WI38 (cell line): Measurements from ENCODE around the gene ZNF197.
"Not testable (repeated sequence)": the region's sequence is repeated elsewhere in the genome, so short reads cannot be mapped to it uniquely, and the experiment has no call there.

ENCODE experiments used
- H3K4me3 ChIP-seq: 2 replicates; pipeline ENCODE4 v1.5.1; 2011; ENCODE audit warnings: low read depth, mild to moderate bottlenecking, control low read depth, low read length
- TF ChIP-seq, protein P1 (sequence below): IDR thresholded peaks from 2 replicates; pipeline ENCODE4 v1.5.1; 2012; ENCODE audit warnings: low read depth, mild to moderate bottlenecking, control low read depth, low read length

ZNF197 gene

DNA sequence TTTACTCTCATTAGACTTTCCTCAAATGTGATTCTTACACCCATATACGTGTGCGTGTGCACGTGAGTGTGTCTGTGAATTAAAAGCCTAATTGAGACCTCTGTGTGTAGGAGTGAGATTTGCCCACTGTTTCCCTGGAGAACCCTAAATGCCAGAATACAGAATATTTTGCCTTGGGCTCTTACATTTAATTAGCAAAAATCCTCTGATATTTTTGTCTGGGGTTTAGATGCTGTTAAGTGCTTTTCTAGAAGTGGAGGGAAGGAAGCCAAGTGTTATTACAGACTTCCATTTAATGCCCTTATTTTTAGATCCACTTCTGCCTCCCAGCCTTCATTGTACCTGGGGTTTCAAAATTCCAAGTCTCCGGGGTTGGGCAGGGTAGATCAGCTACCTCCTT is 41.5 kb downstream of the ZNF197 start:
- H3K4me3 ChIP-seq, result no peak overlapping the region
- TF ChIP-seq, protein P1, sequence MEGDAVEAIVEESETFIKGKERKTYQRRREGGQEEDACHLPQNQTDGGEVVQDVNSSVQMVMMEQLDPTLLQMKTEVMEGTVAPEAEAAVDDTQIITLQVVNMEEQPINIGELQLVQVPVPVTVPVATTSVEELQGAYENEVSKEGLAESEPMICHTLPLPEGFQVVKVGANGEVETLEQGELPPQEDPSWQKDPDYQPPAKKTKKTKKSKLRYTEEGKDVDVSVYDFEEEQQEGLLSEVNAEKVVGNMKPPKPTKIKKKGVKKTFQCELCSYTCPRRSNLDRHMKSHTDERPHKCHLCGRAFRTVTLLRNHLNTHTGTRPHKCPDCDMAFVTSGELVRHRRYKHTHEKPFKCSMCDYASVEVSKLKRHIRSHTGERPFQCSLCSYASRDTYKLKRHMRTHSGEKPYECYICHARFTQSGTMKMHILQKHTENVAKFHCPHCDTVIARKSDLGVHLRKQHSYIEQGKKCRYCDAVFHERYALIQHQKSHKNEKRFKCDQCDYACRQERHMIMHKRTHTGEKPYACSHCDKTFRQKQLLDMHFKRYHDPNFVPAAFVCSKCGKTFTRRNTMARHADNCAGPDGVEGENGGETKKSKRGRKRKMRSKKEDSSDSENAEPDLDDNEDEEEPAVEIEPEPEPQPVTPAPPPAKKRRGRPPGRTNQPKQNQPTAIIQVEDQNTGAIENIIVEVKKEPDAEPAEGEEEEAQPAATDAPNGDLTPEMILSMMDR, result no peak

DNA sequence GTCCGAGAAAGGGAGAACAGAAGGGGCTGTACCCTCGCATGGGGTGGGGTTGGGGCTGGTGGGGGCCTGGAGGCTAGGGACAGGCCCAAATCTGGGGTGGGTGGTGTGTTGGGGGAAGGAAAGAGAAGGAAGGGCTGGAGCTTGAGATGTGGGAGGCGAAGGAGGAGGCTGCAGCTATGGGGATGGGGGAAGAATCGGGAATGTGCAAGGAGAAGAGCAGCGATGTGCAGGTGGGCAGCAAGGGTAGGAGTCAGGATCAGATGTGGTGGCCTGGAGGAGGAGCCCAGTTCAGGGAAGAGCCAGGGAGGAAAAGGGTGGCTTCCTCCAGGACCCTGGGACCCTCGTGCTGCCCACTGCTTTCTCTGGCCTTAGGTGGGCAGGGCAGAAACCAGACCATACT is 44.9 kb downstream of the ZNF197 start:
- TF ChIP-seq, protein P1, result no peak
- no peak overlapping the region for H3K4me3 ChIP-seq

DNA sequence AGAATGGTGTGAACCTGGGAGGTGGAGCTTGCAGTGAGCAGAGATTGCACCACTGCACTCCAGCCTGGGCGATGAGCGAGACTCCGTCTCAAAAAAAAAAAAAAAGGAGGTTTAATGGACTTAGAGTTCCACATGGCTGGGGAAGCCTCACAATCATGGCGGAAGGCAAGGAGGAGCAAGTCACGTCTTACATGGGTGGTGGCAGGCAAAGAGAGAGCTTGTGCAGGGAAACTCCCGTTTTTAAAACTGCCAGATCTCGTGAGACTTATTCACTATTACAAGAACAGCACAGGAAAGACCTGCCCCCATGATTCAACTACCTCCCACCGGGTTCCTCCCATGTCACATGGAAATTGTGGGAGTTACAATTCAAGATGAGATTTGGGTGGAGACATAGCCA is 48.6 kb downstream of the ZNF197 start:
- H3K4me3 ChIP-seq, result not testable (repeated sequence)

DNA sequence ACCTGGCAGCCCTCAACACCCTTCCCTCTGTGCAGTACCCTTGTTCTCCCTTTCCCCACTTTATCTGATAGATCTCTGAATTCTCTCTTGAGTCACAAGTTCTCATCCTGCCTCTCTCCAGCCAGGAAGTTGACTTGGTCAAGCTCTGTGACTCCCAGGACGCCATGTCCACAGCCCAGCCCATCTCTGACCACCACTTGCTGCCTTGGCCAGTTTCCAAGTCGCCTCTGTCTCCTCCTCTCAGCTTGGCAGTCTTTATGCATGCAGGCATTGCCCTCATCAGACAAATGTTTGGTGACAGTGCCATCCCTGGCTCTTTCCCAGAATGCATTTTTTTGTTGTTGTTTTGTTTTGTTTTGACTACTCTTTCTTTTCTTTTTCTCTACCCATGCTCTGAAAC is 49.4 kb downstream of the ZNF197 start:
- H3K4me3 ChIP-seq, result no peak overlapping the region
- TF ChIP-seq, protein P1, result no peak

DNA sequence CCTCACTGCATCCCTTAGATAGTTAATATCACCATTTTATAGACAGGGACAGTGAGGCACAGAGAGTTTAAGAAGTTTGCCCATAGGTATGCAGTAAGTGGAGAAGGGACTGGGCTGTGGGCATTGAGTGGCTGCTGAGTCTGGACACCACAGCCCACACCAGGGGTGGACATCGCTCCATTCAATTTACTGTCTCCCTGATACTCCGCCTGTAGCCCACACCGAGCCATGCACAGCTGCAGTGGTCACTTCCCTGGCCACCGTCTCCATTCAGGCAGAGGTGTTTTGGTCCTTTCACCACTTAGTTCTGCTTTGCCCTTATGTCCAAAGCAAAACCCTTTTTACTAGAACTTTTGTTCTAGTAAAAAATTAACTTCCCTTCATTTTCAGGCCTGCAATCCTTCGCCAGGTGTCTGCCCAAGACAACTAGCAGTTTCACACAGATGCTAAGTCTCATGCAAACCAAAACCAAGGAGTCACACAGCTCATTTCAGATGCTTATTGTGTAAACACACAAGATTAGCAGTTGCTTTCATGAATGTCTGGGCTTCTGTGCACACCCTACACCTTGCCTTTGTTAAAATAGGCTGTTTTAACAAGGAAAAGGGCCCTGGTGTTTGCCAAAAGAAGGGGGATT is 53.8 kb downstream of the ZNF197 start:
- TF ChIP-seq, protein P1, result no peak
- H3K4me3 ChIP-seq, result no peak overlapping the region

DNA sequence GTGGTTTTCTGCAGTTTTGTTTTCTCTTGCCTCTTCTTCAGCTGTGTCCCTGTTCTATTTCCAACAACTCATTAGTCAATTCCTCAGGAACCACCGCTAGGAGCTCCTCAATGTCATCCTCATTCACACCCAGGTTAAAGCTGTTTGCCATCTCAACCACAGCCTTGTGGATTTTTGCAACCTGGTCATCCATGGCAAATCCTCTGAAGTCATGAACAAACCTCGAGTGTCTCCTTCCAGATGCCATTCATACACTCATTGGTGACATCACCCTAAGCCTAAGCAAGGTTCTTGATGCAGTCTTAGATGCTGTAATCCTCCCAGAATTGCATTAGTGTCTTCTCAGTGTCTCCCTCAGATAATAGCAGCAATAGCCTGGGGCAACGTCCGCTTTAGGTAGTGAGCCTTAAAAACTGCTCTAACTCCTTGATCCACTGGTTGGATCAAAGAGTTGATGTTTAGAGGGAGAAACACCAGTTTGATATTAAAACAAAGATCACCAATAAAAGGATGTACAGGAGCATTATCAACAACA is 56.2 kb downstream of the ZNF197 start:
- H3K4me3 ChIP-seq, result no peak overlapping the region
- TF ChIP-seq, protein P1, result no peak

DNA sequence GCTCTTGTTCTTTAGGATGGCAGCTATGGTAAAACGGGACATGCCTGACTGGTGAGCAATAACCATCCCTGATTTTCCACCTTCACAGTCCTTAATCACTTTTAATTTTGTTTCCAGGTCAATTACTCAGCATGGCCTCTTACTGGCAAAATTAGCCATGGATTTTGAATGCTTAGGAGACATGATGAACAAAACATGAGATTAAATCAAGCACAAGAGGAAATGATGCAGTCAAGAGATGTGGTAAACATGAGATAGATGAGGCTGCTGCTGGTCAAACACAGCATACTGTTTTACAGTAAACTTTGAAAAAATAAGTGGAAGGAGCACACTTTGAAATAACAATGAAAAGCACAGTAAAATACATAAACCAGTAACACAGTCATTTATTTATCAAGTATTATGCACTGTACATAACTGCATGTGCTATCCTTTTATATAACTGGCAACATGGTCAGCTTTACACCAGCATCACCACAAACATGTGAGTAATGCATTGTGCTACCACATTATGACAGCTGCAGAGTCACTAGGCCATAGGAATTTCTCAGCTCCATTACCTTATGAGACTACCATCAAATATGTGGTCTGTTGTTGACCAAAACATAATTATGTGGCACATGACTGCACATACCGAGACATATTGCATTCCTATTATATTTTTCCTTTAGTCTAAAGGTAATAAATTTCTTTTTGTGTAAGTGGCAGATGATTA is 57.5 kb downstream of the ZNF197 start:
- TF ChIP-seq, protein P1, result no peak
- H3K4me3 ChIP-seq, result no peak overlapping the region
